HG03457 (cell line): Measurements from ENCODE around the gene FBXO7.

Source experiments
- ATAC-seq: cut with Tn5 transposase; IDR thresholded peaks from one replicate; pipeline ENCODE4 v1.9.1; 2021; ENCODE audit warnings: moderate number of reproducible peaks; ENCODE audit not compliant: unreplicated experiment

FBXO7 gene

GRCh38 chr22:32531228-32531627 is 56.6 kb downstream of the FBXO7 start:
- ATAC-seq: no peak

- ATAC-seq: no peak
Measured at GRCh38 chr22:32531931-32532819, 57.6 kb downstream of the FBXO7 start.

DNA sequence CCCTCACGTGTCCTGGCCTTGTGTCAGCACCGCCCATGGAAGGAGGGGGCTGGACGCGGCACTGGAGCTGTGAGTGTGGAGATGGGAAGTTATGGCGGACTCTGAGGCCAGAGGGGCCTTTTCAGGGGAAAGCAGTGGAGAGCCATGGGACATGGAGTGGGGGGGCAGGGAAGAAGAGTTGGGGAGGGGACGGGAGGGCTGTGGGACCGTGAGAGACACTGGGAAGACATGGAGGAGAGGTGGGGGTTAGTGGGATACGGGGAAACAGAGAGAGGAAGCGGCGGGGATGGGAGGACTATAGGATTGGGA is 58.2 kb downstream of the FBXO7 start:
- ATAC-seq: no peak

DNA sequence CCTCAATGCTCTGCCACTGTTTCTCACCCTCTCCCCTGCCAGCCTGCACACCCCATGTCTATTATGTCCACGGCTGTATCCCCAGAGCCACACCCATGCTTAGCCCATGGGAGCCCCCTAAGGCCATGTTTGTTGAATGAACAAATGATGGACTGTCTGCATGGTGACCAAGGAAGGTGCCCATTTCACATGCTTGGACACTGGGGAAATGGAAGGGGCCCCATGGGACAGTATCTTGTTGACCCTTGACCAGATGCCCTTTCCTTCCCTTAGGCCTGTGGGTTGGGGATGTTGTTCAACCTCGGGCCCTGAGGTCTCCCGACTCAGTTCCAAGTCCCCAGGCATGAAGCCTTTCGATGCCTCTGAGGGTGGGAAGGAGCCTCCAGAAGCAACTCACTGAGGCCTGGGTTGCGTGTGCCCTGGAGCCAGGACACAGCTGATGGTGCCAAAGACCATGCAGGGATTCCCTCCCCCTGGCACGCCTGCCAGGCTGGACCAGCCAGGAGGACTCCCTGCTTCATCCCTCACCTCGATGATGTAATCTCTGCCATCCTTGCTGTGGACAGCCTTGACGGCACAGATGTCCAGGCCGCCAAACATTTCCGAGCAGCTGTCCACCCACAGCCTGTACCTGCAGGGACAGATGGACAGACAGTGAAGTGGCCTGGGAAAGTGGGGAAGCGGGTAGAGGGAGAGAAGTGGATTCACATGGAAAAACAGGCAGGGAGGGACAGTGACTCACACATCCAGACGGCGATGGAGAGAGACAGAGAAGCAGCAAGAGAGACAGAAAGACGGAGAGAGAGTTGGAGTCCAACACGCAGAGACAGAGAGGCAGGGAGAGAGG is 58.9 kb downstream of the FBXO7 start:
- ATAC-seq: no peak

DNA sequence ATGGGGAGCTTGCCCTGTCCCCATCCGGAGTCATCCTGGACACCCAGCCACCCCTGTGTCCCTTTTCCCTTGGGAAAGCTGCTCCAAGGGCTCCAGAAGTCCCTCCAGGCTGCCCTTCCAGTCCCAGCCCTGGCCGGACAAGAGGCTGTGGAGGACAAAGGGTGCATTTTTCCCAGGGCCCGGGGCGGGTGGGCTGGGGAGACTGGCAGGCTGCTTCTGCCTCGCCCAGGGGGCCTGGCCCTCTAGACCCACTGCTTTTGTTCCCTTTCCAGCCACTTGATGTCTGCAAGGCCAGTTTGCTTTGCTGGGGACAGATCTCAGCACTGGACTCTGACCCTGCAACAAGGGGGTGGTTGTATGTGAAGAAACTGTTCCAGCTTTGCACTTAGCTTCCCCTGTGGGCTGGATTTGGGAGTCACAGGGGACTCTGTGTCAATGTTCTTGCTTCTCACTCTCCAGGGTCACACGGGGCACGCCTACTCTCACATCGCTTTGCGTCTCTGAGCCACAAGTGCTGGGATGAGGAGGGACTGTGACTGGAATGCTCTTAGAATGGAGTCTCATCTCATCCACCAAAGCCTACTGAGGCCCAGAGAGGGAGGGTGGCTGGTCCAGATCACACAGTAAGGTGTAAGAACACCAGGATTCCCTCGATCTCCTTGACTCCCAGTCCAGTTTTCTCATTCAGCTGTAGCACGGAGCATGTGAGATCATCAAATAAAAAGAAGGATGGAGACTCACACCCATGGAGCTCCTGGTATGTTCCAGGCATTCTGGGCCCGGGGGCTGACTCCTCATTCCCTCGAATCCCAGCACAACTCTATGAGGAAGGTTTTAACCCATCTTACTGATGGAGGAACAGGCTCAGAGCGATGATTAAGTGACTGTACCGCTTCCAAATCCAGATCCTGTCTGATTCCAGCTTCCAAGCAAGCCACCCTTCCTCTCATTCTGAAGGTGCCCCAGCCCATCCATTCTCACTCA is 59.9 kb downstream of the FBXO7 start:
- no peak for ATAC-seq

DNA sequence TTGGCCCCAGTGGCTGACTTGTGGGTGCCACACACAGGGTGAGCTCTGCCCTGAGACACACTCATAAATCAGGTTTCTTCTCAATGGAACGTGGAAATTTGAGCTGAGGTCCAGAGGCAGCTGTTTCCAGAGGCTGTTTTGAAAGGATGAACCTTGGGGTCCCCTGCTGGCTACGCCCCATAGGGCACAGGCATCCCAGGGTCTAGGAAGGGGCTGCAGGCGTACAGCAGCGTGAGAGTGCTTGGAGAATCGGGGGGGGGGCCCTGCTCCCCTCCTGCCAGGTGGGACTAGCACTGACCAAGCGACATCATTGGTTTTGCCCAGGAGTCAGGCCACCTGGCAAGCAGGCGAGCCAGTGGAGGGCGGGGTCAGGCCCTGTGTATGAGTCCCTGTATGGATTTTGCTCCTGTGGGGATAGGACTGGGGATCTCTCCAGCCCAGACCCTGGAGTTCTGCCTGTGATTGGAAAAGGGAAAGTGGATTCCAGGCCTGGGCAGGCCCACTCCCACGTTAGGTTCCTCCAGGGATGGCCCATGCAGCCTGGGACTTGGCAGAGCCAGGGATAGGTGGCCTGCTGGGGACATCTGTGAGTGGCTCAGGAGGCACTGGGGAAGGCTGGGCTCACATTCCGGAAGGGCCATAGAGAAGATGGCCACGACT is 61.0 kb downstream of the FBXO7 start:
- no peak for ATAC-seq

DNA sequence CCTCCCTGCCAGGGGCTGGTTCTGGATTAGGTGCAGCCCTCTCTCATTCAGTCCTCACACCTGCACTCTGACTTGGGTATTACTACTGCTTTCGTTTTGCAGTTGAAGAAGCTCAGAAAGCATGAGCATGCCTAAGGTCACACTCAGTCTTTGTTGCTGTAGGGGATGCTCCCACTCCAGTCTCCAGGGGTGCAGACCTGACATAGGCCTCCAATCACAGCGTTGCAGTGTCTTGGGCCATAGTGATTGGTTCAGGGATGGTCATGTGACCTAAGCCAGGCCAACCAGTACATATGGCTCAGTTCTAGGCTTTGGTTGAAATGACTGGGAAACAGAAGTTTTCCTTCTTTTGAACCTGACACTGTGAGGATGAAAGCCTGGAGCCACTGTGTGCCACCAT is 61.7 kb downstream of the FBXO7 start:
- ATAC-seq: no peak

- no peak for ATAC-seq
Measured at GRCh38 chr22:32538521-32538920, 63.9 kb downstream of the FBXO7 start.

- no peak for ATAC-seq
Measured at GRCh38 chr22:32539631-32540421, 65.2 kb downstream of the FBXO7 start.

DNA sequence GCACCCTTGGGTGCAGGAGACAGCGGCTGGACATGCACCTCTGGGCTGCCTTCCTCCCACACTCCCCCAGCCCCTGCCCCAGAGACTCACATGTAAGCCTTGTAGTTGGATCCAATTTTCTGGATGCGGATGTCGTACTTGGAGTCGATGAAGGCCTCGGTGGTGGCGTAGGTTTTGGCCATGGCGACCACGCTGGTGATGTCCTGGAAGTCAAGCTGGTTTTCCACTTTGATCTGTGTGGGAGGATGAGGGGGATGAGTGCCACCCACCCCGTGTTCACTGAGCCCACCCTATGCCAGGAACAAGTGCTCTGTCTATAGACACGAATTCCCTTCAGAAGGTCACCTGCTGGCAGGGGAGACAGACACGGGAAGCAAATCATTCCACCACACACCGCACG is 66.9 kb downstream of the FBXO7 start:
- ATAC-seq: no peak

- ATAC-seq: no peak
Measured at GRCh38 chr22:32542066-32542676, 67.6 kb downstream of the FBXO7 start.

DNA sequence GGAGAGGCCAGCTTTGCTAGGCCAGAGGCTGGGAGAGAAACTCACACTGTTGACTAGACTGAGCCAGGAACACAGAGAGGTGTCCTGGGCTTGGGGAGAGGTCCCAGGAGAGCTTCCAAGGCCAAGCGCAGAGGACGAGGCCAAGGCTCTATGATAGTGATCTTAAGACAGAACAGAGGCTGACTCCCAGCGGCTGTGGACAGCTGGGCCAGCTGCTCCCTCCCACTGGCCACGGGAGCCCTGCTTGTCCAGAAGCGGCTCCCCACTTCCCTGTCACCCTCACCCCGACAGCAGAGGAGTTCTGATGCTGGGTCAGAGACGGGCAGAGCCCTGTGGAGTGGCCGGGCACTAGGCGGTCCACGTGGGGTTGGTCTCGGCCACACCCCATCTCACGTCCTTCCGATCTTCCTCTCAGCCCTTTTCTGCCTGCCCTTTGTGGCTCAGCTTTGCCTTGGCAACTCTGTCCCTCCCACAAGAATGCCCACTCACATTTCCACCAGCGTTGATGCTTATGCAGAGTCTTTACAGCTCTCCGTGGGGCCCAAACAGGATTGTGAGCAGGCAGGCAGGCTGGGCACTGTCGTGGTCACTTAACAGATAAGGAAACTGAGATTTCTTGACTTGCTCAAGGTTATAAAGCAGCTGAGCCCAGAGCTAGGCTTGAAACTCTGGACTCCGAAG is 68.2 kb downstream of the FBXO7 start:
- no peak for ATAC-seq

DNA sequence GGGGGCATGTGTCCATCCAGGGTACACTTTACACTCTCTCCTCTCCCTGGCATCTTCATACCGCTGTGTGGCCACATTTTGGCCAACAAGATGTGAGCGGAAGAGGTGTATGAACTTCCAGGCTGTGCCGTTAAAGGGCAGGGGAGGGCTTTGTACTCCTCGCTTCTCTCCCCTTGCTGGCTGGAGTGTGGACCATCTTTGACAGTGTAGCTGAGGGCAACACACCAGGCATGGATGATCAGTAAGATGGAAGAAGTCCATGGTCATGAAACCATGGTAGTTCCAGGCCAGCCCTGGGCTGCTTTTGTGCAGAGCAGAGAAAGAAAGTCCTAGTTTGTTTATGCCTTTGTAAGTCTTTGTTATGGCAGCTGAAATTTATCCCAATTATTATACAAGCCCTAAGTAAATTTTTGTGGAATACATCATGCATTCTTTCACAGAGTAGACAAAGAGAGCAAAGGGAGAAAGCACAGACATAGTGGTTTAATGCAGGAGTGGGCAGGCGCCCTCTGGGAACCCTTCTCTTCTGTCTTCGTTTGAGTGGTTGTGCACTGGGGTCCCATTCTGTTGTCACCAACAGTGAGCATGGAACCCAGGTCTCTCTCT is 70.4 kb downstream of the FBXO7 start:
- ATAC-seq: no peak

DNA sequence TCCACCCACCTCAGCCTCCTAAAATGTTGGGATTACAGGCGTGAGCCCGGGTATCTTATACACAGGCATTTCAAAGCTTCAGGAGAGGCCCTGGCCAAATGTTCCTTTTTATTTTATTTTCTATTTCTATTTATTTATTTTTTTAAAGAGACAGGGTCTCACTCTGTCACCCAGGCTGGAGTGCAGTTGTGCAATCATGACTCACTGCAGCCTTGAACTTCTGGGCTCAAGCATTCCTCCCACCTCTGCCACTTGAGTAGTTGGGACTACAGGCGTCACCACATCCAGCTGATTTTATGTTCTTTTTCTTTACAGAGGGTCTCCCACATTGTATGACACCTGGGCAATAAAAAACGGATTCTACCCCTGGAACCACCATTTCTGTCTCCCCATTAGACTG is 71.2 kb downstream of the FBXO7 start:
- no peak for ATAC-seq

DNA sequence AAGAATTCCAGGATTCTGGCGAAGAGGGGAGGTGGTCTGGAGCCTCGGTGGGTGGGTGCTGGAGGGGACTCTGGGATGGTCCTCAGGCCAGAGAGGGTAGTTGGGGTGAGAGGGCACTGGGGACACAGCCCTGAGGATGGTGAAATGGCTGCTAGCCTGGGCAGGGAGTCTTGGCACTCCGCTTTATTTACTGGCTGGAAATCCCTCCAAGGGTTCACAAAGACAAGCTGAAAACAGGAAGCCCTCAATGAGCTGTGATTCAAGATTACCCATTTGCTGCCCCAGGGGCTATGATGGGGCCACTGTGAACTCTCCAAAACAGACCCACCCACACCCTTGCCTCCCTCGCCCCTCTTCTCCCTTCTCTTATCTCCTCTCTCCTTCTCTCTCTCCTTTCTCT is 71.9 kb downstream of the FBXO7 start:
- ATAC-seq: no peak

DNA sequence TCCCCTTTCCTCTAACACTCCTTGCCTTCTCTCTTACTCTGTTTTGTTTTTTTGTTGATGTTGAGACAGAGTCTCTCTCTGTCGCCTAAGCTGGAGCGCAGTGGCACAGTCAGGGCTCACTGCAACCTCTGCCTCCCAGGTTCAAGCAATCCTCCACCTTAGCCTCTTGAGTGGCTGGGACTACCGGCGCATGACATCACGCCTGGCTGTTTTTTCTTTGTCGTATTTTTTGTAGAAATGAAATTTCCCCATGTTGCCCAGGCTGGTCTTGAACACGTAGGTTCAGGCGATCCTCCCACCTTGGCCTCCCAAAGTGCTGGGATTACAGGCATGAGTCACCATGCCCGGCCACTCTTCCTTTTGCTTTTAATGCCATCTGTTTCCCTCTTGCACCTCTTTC is 72.3 kb downstream of the FBXO7 start:
- ATAC-seq: no peak

DNA sequence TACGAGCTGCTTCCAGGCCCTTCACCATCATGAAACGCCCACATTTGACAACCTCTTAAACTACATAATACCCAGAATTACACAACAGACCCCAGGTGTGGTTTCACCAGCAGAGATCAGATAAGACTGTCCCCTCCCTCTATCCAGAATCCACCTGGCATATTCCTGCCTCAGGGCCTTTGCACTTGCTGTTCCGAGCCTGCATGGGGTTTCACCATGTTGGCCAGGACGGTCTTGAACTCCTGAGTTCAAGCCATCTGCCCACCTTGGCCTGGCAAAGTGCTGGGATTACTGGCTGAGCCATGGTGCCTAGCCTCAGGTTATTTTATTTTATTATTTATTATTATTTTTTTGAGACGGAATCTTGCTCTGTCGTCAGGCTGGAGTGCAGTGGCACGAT is 73.4 kb downstream of the FBXO7 start:
- no peak for ATAC-seq
